Suprapubic skin (tissue), 3 donors: ENCODE measurements around the gene EXT2.

Experiments used
- EP300 ChIP-seq: sonication (generic); formaldehyde crosslinking; IDR thresholded peaks from one replicate; pipeline ENCODE4 v1.6.1; 2017; ENCODE audit warnings: antibody characterized with exemption
- POLR2A ChIP-seq, 2 donors: fragments of 450-650 bp; IDR thresholded peaks; one replicate each; pipeline ENCODE4 v1.6.1; 2017; ENCODE audit warnings: antibody characterized with exemption in 2 of 2, mild to moderate bottlenecking in 2 of 2, moderate library complexity in 2 of 2
- TF ChIP-seq, protein P1 (sequence below), 2 donors: fragments of 200-600 bp in 1 of 2; fragments of 450-650 bp in 1 of 2; sonication (generic) in 1 of 2; IDR thresholded peaks; one replicate each; pipeline ENCODE4 v1.5.1; 2016 to 2019; ENCODE audit warnings: antibody characterized with exemption in 2 of 2, mild to moderate bottlenecking in 1 of 2, moderate library complexity in 1 of 2

DNA sequence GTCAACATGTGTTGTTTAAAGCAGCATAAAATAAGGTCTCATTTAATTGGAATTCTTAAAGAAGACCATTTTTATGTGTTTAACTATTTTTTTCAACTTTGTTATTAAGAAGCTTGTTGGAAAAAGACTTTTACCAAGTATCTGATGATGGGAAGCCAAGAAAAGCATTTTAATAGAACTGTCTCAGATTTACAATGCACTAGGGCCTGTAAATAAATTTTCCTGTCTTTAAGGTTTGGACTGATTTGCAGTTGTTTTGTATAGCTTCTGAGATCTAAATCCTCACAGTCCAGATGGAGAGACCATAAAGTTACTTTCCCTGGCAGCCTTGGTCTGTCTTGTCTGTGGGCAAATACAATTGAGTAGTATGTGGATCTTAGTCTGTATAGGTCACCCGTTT lies 41.6 kb downstream of the EXT2 start:
- TF ChIP-seq, protein P1, sequence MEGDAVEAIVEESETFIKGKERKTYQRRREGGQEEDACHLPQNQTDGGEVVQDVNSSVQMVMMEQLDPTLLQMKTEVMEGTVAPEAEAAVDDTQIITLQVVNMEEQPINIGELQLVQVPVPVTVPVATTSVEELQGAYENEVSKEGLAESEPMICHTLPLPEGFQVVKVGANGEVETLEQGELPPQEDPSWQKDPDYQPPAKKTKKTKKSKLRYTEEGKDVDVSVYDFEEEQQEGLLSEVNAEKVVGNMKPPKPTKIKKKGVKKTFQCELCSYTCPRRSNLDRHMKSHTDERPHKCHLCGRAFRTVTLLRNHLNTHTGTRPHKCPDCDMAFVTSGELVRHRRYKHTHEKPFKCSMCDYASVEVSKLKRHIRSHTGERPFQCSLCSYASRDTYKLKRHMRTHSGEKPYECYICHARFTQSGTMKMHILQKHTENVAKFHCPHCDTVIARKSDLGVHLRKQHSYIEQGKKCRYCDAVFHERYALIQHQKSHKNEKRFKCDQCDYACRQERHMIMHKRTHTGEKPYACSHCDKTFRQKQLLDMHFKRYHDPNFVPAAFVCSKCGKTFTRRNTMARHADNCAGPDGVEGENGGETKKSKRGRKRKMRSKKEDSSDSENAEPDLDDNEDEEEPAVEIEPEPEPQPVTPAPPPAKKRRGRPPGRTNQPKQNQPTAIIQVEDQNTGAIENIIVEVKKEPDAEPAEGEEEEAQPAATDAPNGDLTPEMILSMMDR (IDR thresholded peaks at IDR 0.05), result no peak
- no peak for TF ChIP-seq POLR2A (IDR thresholded peaks at IDR 0.05)
- TF ChIP-seq EP300, result no peak
